Astrocyte of the spinal cord (primary cell): ENCODE data around the gene RFTN1.

Experiments
- DNase-seq: peaks from one replicate; pipeline ENCODE4 v3.0.0; 2011; ENCODE audit warnings: low read depth, low spot score
- H3K4me3 ChIP-seq: 2 replicates; pipeline ENCODE4 v1.5.1; 2011; ENCODE audit warnings: low read depth, mild to moderate bottlenecking, low read length, moderate library complexity
- CTCF ChIP-seq: IDR thresholded peaks from 2 replicates; pipeline ENCODE4 v1.5.1; 2012; ENCODE audit warnings: low read depth, mild to moderate bottlenecking, low read length, inconsistent platforms
- in situ Hi-C: cut with HindIII; loops from 2 replicates; pipeline ENCODE4 v1.10.0; 2017; ENCODE audit warnings: low sequenced_read_pairs

RFTN1 gene

GRCh38 chr3:16484216-16484615, 29.3 kb downstream of the RFTN1 start:
- in situ Hi-C loops: no loop called here
- DNase-seq: peak; percentile 96
- TF ChIP-seq CTCF: no peak
- H3K4me3 ChIP-seq: no peak overlapping the region

- DNase-seq: no peak
- in situ Hi-C loops: no loop called here
- TF ChIP-seq CTCF: no peak
- no peak overlapping the region for H3K4me3 ChIP-seq
Measured at GRCh38 chr3:16482770-16483531, 30.5 kb downstream of the RFTN1 start.

- no peak for DNase-seq
- no peak overlapping the region for H3K4me3 ChIP-seq
- no peak for TF ChIP-seq CTCF
- in situ Hi-C loops: no loop called here
Measured at GRCh38 chr3:16482194-16482769, 31.2 kb downstream of the RFTN1 start.

- no peak for DNase-seq
- in situ Hi-C loops: no loop called here
- TF ChIP-seq CTCF: no peak
- H3K4me3 ChIP-seq: no peak overlapping the region
Measured at GRCh38 chr3:16481546-16481897, 32.0 kb downstream of the RFTN1 start.

- no peak for TF ChIP-seq CTCF
- in situ Hi-C loops: no loop called here
- no peak overlapping the region for H3K4me3 ChIP-seq
- DNase-seq: peak; percentile 46
Measured at GRCh38 chr3:16480861-16481545, 32.5 kb downstream of the RFTN1 start.

- in situ Hi-C loops: no loop called here
- H3K4me3 ChIP-seq: no peak overlapping the region
- no peak for TF ChIP-seq CTCF
- DNase-seq: peak; percentile 60
Measured at GRCh38 chr3:16478516-16478915, 35.0 kb downstream of the RFTN1 start.
